Loucy (cell line): Measurements from ENCODE around the gene SECISBP2L.

Experiments used
- H2AFZ ChIP-seq: fragments of 200-600 bp; sonication (generic); 2 replicates; pipeline ENCODE4 v1.6.0; 2016; ENCODE audit warnings: antibody characterized with exemption, mild to moderate bottlenecking, low read length, moderate library complexity
- H3F3A ChIP-seq: fragments of 200-600 bp; 2 replicates; pipeline ENCODE4 v1.6.0; 2016; ENCODE audit warnings: antibody characterized with exemption, low read depth, mild to moderate bottlenecking
- H3K27me3 ChIP-seq: fragments of 200-600 bp; sonication (generic); 2 replicates; pipeline ENCODE4 v1.6.1; 2014; ENCODE audit warnings: low read length, mild to moderate bottlenecking; ENCODE audit not compliant: insufficient read depth, poor library complexity, severe bottlenecking
- H3K36me3 ChIP-seq: fragments of 200-600 bp; sonication (generic); 2 replicates; pipeline ENCODE4 v1.6.1; 2016; ENCODE audit warnings: low read length; ENCODE audit not compliant: insufficient read depth
- H3K4me1 ChIP-seq: fragments of 200-600 bp; sonication (generic); 2 replicates; pipeline ENCODE4 v1.5.1; 2014; ENCODE audit warnings: low read length, mild to moderate bottlenecking; ENCODE audit not compliant: insufficient read depth, poor library complexity, severe bottlenecking
- H3K4me2 ChIP-seq: fragments of 200-600 bp; sonication (generic); 2 replicates; pipeline ENCODE4 v1.6.0; 2014; ENCODE audit warnings: antibody characterized with exemption, low read length, low read depth, mild to moderate bottlenecking; ENCODE audit not compliant: poor library complexity, severe bottlenecking
- H3K4me3 ChIP-seq: fragments of 200-600 bp; sonication (generic); 2 replicates; pipeline ENCODE4 v1.5.1; 2014; ENCODE audit warnings: low read length, mild to moderate bottlenecking, mixed read lengths; ENCODE audit not compliant: poor library complexity, severe bottlenecking
- H3K79me2 ChIP-seq: fragments of 200-600 bp; sonication (generic); 2 replicates; pipeline ENCODE4 v1.6.1; 2014; ENCODE audit warnings: low read length; ENCODE audit not compliant: insufficient read depth
- H3K9ac ChIP-seq: fragments of 200-600 bp; sonication (generic); 2 replicates; pipeline ENCODE4 v1.6.0; 2014; ENCODE audit warnings: mild to moderate bottlenecking, low read depth, low read length, moderate library complexity; ENCODE audit not compliant: poor library complexity, severe bottlenecking
- H3K9me2 ChIP-seq: fragments of 200-600 bp; sonication (generic); replicated peaks from 2 replicates; pipeline ENCODE4 v1.6.1; 2016; ENCODE audit warnings: low read depth, low read length, mixed read lengths
- H3K9me3 ChIP-seq: fragments of 200-600 bp; sonication (generic); 2 replicates; pipeline ENCODE4 v1.6.1; 2014; ENCODE audit warnings: mild to moderate bottlenecking, antibody characterized with exemption, low read length, low read depth; ENCODE audit not compliant: insufficient read depth
- H4K20me1 ChIP-seq: fragments of 200-600 bp; sonication (generic); 2 replicates; pipeline ENCODE4 v1.6.0; 2014; ENCODE audit warnings: antibody characterized with exemption, low read length, mild to moderate bottlenecking; ENCODE audit not compliant: insufficient read depth, poor library complexity, severe bottlenecking
- EZH2phosphoT487 ChIP-seq: fragments of 200-600 bp; IDR thresholded peaks from 2 replicates; pipeline ENCODE4 v1.6.1; 2018; ENCODE audit warnings: antibody characterized with exemption, mild to moderate bottlenecking, moderate library complexity, borderline replicate concordance
- TF ChIP-seq, protein P1 (sequence below): fragments of 200-600 bp; sonication (generic); conservative IDR thresholded peaks from 2 replicates; pipeline ENCODE4 v1.5.1; 2014; ENCODE audit warnings: mild to moderate bottlenecking, antibody characterized with exemption, low read length

SECISBP2L gene

DNA sequence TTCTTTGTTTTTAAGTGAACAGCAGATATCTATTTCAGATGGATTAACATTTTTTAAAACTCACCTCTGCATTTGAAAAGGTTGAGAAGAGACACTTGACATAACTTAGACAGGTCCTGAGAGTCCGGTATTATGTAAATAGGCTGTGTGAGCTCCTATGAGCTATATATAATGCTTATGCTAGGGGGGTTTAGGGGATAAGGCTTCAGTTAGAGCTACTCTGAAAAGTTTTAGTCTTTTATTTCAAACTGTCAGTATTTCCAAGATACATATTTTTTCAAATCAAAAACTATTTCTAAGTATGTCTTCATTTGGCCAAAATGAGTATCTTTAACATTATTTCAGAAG, 99.4 kb downstream of the SECISBP2L start:
- H3K36me3 ChIP-seq = no peaks in the 10 kb centered on the region
- H3K9me2 ChIP-seq = no peaks in the 10 kb centered on the region
- TF ChIP-seq EZH2phosphoT487 = no peak
- TF ChIP-seq, protein P1, sequence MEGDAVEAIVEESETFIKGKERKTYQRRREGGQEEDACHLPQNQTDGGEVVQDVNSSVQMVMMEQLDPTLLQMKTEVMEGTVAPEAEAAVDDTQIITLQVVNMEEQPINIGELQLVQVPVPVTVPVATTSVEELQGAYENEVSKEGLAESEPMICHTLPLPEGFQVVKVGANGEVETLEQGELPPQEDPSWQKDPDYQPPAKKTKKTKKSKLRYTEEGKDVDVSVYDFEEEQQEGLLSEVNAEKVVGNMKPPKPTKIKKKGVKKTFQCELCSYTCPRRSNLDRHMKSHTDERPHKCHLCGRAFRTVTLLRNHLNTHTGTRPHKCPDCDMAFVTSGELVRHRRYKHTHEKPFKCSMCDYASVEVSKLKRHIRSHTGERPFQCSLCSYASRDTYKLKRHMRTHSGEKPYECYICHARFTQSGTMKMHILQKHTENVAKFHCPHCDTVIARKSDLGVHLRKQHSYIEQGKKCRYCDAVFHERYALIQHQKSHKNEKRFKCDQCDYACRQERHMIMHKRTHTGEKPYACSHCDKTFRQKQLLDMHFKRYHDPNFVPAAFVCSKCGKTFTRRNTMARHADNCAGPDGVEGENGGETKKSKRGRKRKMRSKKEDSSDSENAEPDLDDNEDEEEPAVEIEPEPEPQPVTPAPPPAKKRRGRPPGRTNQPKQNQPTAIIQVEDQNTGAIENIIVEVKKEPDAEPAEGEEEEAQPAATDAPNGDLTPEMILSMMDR = no peak
- no peak overlapping the region for H2AFZ ChIP-seq
- H3K4me3 ChIP-seq = no peak overlapping the region
- H3K27me3 ChIP-seq = no peaks in the 10 kb centered on the region
- no peaks in the 10 kb centered on the region for H3K79me2 ChIP-seq
- no peaks in the 10 kb centered on the region for H4K20me1 ChIP-seq
- no peak overlapping the region for H3K4me2 ChIP-seq
- H3K9ac ChIP-seq = no peak overlapping the region
- H3F3A ChIP-seq = no peaks in the 10 kb centered on the region
- H3K9me3 ChIP-seq = no peaks in the 10 kb centered on the region
- peaks cover 17% of the 10 kb centered on the region for H3K4me1 ChIP-seq

GRCh38 chr15:48946074-48946839, 100.0 kb downstream of the SECISBP2L start:
- Histone ChIP-seq H3K9me2 (no peaks in the 10 kb centered on the region), H4K20me1 (no peaks in the 10 kb centered on the region), H3K4me3 (no peak overlapping the region), H3K4me2 (peak overlapping the region; percentile 9), H3F3A (no peaks in the 10 kb centered on the region), H2AFZ (no peak overlapping the region), H3K9me3 (no peaks in the 10 kb centered on the region), H3K27me3 (no peaks in the 10 kb centered on the region), H3K36me3 (no peaks in the 10 kb centered on the region), H3K79me2 (no peaks in the 10 kb centered on the region), H3K4me1 (peaks cover 17% of the 10 kb centered on the region), H3K9ac (no peak overlapping the region)
- no peak for TF ChIP-seq EZH2phosphoT487
- TF ChIP-seq, protein P1 = no peak

GRCh38 chr15:48945386-48945785, 100.9 kb downstream of the SECISBP2L start:
- Histone ChIP-seq H3K4me1 (peaks cover 17% of the 10 kb centered on the region), H3K27me3 (no peaks in the 10 kb centered on the region), H3K36me3 (no peaks in the 10 kb centered on the region), H3K4me2 (peak overlapping the region; percentile 9), H3K9me2 (no peaks in the 10 kb centered on the region), H3K9ac (no peak overlapping the region), H3K79me2 (no peaks in the 10 kb centered on the region), H2AFZ (no peak overlapping the region; the same call in 1 of the 2 replicates), H3F3A (no peaks in the 10 kb centered on the region), H3K9me3 (no peaks in the 10 kb centered on the region), H3K4me3 (no peak overlapping the region), H4K20me1 (no peaks in the 10 kb centered on the region)
- TF ChIP-seq EZH2phosphoT487 = no peak
- TF ChIP-seq, protein P1 = no peak
